Measurements from ENCODE around the gene LHFPL6.

- TF ChIP-seq CTCF (conservative IDR thresholded peaks at IDR 0.05) (no peak), EZH2 (IDR thresholded peaks at IDR 0.05; ENCODE audit: low read depth) (no peak)
Measured at GRCh38 chr13:39345982-39346381, 257.0 kb downstream of the LHFPL6 start.

Measured in PC-9 (cell line).